Measurements from ENCODE around the gene GNPTAB. TPM values are rescaled to one million over a fixed set of nuclear protein-coding genes. Genes with fewer than 3 reads are reported as not detected.

The GNPTAB gene
- total and polyA plus RNA-seq, 11 donors = 18.0 to 61.2 (median 44.9) TPM

DNA sequence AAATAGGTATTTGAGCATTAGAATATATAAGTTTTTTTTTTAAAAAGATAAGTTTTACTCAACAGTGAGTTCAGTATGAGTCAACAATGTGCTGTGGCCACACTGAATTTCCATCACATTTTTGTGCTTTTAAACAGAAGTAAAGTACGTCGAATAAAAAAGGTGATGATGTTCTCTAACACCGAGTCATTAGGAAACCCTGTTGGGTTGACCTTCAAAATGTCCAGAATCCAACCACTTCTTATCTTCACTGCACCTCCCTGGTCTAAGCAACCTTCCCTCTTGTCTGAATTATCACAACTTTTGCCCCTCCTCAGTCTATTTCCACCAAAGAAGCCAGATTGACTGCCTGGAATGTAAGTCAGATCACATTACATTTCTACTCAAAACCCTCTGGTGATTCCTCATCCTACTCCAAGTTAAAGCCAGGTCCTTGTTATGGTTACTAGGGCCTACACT lies 48.5 kb downstream of the GNPTAB start:
- no peaks in the 10 kb centered on the region for H3K27me3 ChIP-seq
- DNase-seq (no peak), ATAC-seq (no peak)
- no peak overlapping the region for H3K4me3 ChIP-seq
- intact Hi-C loops (cut with DNase I) = no loop called here
- H3K9me3 ChIP-seq = no peaks in the 10 kb centered on the region
- peaks cover 0 to 64% (median 34%) of the 10 kb centered on the region in 9 donors for H3K36me3 ChIP-seq
- no peak overlapping the region for H3K27ac ChIP-seq
- 91 to 96% (median 93%) methylated on average over 3 of the region's 3 CpGs for WGBS, 4 donors
- no peak for TF ChIP-seq POLR2A (IDR thresholded peaks at IDR 0.05)
- TF ChIP-seq, protein P1, sequence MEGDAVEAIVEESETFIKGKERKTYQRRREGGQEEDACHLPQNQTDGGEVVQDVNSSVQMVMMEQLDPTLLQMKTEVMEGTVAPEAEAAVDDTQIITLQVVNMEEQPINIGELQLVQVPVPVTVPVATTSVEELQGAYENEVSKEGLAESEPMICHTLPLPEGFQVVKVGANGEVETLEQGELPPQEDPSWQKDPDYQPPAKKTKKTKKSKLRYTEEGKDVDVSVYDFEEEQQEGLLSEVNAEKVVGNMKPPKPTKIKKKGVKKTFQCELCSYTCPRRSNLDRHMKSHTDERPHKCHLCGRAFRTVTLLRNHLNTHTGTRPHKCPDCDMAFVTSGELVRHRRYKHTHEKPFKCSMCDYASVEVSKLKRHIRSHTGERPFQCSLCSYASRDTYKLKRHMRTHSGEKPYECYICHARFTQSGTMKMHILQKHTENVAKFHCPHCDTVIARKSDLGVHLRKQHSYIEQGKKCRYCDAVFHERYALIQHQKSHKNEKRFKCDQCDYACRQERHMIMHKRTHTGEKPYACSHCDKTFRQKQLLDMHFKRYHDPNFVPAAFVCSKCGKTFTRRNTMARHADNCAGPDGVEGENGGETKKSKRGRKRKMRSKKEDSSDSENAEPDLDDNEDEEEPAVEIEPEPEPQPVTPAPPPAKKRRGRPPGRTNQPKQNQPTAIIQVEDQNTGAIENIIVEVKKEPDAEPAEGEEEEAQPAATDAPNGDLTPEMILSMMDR (IDR thresholded peaks at IDR 0.05) = no peak
- peaks cover 0 to 24% (median 3%) of the 10 kb centered on the region in 12 donors for H3K4me1 ChIP-seq

DNA sequence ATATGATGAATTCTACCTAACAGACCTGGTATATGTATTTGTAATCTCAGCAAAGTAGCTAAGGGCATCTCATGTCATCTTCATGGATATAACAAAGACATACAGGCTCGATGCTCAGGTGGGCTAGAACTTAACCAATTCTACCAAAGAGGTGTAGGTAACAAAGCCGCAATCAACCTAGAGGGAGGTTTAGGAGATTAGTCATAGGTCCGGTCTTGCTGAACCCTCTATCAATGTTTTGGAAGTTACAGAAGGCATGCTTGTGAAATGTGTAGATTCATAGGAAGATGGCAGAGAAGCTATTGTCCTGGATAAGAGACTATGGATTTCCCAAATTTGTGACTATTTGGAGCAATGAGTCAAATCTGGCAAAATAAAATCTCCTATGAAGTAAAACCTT lies 48.9 kb downstream of the GNPTAB start:
- Histone ChIP-seq H3K4me1 (peaks cover 0 to 29% (median 3%) of the 10 kb centered on the region in 12 donors), H3K27ac (no peak overlapping the region), H3K36me3 (peaks cover 0 to 64% (median 34%) of the 10 kb centered on the region in 9 donors), H3K27me3 (no peaks in the 10 kb centered on the region), H3K4me3 (no peak overlapping the region), H3K9me3 (no peaks in the 10 kb centered on the region)
- DNase-seq (no peak), ATAC-seq (no peak)
- WGBS, 4 donors = 92 to 95% (median 93%) methylated on average over 3 of the region's 3 CpGs
- intact Hi-C loops (cut with DNase I) = no loop called here
- TF ChIP-seq, protein P1 (IDR thresholded peaks at IDR 0.05) = no peak
- TF ChIP-seq POLR2A (IDR thresholded peaks at IDR 0.05) = no peak

DNA sequence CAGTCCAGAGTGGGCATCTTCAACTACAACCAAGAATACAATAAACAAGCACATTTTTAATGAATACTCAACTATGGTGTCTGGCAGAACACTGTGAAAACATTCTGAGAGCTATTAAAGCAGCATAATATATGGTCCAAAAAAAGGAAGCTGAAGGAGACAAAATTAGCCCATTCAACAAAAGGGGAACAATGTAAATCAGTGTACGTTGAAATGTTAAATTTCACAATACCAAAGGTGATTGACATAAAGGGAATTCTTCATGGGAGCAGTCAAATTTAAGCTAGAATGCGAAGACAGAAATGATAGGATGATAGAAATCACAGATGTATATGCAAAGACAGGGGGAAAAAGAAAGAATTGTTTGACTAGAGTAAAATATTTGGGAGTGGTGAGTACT lies 50.2 kb downstream of the GNPTAB start:
- no peak overlapping the region for H3K27ac ChIP-seq
- H3K27me3 ChIP-seq = no peaks in the 10 kb centered on the region
- no peak overlapping the region for H3K4me3 ChIP-seq
- TF ChIP-seq POLR2A (IDR thresholded peaks at IDR 0.05) = no peak
- TF ChIP-seq, protein P1 (IDR thresholded peaks at IDR 0.05) = no peak
- intact Hi-C loops (cut with DNase I) = no loop called here
- WGBS, 4 donors = 85 to 94% (median 91%) methylated on average over 2 of the region's 2 CpGs
- peaks cover 0 to 65% (median 31%) of the 10 kb centered on the region in 9 donors for H3K36me3 ChIP-seq
- H3K9me3 ChIP-seq = no peaks in the 10 kb centered on the region
- ATAC-seq (no peak), DNase-seq (no peak)
- H3K4me1 ChIP-seq = peaks cover 0 to 33% (median 3%) of the 10 kb centered on the region in 12 donors

DNA sequence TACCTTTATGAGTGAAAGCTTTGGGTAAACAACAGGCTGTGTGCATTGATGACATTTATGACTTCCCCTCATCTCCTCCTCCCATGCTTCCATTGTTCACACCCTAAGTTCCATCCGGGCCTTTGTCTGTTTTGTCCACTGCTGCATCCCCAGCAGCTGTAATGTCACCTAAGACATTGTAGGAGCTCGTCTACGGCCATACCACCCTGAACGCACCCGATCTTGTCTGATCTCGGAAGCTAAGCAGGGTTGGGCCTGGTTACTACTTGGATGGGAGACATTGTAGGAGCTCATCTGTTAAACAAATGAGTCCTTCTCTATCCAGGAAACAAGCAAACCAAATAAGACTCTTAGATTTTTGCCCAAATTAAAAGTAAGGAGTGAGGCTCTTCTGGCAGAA lies 51.1 kb downstream of the GNPTAB start:
- Histone ChIP-seq H3K4me1 (peaks cover 0 to 33% (median 3%) of the 10 kb centered on the region in 12 donors), H3K27me3 (no peaks in the 10 kb centered on the region), H3K27ac (no peak overlapping the region), H3K9me3 (no peaks in the 10 kb centered on the region), H3K36me3 (peaks cover 0 to 58% (median 24%) of the 10 kb centered on the region in 9 donors), H3K4me3 (no peak overlapping the region)
- DNase-seq (no peak), ATAC-seq (no peak)
- TF ChIP-seq POLR2A (IDR thresholded peaks at IDR 0.05) = no peak
- TF ChIP-seq, protein P1 (IDR thresholded peaks at IDR 0.05) = no peak
- 93 to 97% (median 94%) methylated on average over 6 of the region's 6 CpGs for WGBS, 4 donors
- intact Hi-C loops (cut with DNase I) = loop anchor here in 3 of 10 donors (5.0 to 10.0 kb wide), 3 partner anchors 58 to 375 kb away; partner anchors contain the start of gene ARL1 (in 1 of the 3)
